Progenitor cell of endocrine pancreas (in vitro differentiated cells): ENCODE results near the gene DCC. TPM values are rescaled to one million over a fixed set of nuclear protein-coding genes. Genes with fewer than 3 reads are reported as not detected.

Experiments used
- DNase-seq: peaks from one replicate; pipeline ENCODE4 v3.0.0; 2021; ENCODE audit warnings: low spot score; ENCODE audit not compliant: unreplicated experiment
- H3K27ac Mint-ChIP-seq: 2 replicates; pipeline ENCODE4 v1.8.0; 2021; ENCODE audit warnings: mild to moderate bottlenecking, moderate library complexity, mixed read lengths
- H3K27me3 Mint-ChIP-seq: 2 replicates; pipeline ENCODE4 v1.8.0; 2021; ENCODE audit warnings: mixed read lengths
- H3K36me3 Mint-ChIP-seq: 2 replicates; pipeline ENCODE4 v1.8.0; 2022; ENCODE audit warnings: mixed read lengths; ENCODE audit not compliant: insufficient read depth
- H3K4me1 Mint-ChIP-seq: 2 replicates; pipeline ENCODE4 v1.8.0; 2021; ENCODE audit warnings: low read depth, mixed read lengths
- H3K4me3 Mint-ChIP-seq: 2 replicates; pipeline ENCODE4 v1.8.0; 2021; ENCODE audit warnings: low read depth, mild to moderate bottlenecking, moderate library complexity, mixed read lengths
- H3K9me3 Mint-ChIP-seq: 2 replicates; pipeline ENCODE4 v1.8.0; 2021; ENCODE audit warnings: low read depth, mixed read lengths
- microRNA-seq: library from miRNA; unstranded; fragments of <30 nt; microRNA quantifications from one replicate; pipeline ENCODE4 v1.1.0, GENCODE V29; 2020; ENCODE audit warnings: borderline number of aligned reads; ENCODE audit not compliant: unreplicated experiment
- total RNA-seq: library from RNA; stranded (reverse); gene quantifications from 2 replicates; pipeline ENCODE4 v1.2.1, GENCODE V29; 2021
- TF ChIP-seq, protein P1 (sequence below): fragments of 200-600 bp; sonication (generic); IDR thresholded peaks from one replicate; pipeline ENCODE4 v1.5.0; 2021; ENCODE audit warnings: antibody characterized with exemption, mild to moderate bottlenecking; ENCODE audit not compliant: unreplicated experiment

DCC gene
- total RNA-seq, 1 donor from 2014 or later: 8.4 TPM

DNA sequence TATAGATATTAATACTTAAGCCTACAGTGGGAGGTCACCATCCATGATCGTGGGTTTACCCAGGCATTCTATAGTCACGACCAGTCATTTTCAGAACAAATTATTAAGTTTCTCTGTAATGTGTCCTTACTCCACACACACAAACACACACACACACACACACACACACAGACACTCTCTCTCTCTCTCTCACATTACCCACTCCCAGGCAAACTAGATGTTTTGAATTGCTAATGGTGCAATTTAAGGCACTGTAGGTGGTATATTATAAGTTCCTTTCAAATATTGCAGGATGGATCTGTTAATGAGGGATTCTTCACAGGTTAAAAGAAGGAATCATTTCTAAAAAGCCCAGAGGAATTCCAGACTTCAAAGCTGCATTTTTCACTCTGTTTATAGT, 1226.6 kb downstream of the DCC start:
- no peak for DNase-seq
- Mint-ChIP-seq H3K9me3 (peaks cover 7% of the 10 kb centered on the region), H3K4me1 (no peaks in the 10 kb centered on the region), H3K27ac (no peak overlapping the region), H3K36me3 (no peaks in the 10 kb centered on the region), H3K4me3 (no peak overlapping the region), H3K27me3 (no peaks in the 10 kb centered on the region)
- TF ChIP-seq, protein P1, sequence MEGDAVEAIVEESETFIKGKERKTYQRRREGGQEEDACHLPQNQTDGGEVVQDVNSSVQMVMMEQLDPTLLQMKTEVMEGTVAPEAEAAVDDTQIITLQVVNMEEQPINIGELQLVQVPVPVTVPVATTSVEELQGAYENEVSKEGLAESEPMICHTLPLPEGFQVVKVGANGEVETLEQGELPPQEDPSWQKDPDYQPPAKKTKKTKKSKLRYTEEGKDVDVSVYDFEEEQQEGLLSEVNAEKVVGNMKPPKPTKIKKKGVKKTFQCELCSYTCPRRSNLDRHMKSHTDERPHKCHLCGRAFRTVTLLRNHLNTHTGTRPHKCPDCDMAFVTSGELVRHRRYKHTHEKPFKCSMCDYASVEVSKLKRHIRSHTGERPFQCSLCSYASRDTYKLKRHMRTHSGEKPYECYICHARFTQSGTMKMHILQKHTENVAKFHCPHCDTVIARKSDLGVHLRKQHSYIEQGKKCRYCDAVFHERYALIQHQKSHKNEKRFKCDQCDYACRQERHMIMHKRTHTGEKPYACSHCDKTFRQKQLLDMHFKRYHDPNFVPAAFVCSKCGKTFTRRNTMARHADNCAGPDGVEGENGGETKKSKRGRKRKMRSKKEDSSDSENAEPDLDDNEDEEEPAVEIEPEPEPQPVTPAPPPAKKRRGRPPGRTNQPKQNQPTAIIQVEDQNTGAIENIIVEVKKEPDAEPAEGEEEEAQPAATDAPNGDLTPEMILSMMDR: no peak

GRCh38 chr18:53567929-53568574, 1228.1 kb downstream of the DCC start:
- no peak for DNase-seq
- Mint-ChIP-seq H3K4me3 (no peak overlapping the region), H3K36me3 (no peaks in the 10 kb centered on the region), H3K27ac (no peak overlapping the region), H3K4me1 (no peaks in the 10 kb centered on the region), H3K9me3 (peaks cover 4% of the 10 kb centered on the region), H3K27me3 (no peaks in the 10 kb centered on the region)
- TF ChIP-seq, protein P1: peak; percentile 66

Small RNA genes within 50 kb of the gene (microRNA-seq; reads per million reads assigned to microRNA genes)
- not detected for gene MIR4528
